Measurements from ENCODE around the gene RPH3AL. TPM values are rescaled to one million over a fixed set of nuclear protein-coding genes. Genes with fewer than 3 reads are reported as not detected.

RPH3AL gene
- total RNA-seq, 1 experiment from 2014 or later: 2.5 TPM

- DNase-seq (ENCODE audit: low read depth in 1 of 2, low spot score in 2 of 2): no peak
These were observed 12.5 kb downstream of the RPH3AL start for GRCh38 chr17:340074-340473.

GRCh38 chr17:339193-340061, 13.2 kb downstream of the RPH3AL start:
- Histone ChIP-seq H3K36me3 (no peaks in the 10 kb centered on the region), H3K4me1 (replicated peaks) (no peaks in the 10 kb centered on the region), H3K9me3 (replicated peaks) (no peaks in the 10 kb centered on the region), H3K27me3 (replicated peaks) (no peaks in the 10 kb centered on the region), H3K4me3 (no peak overlapping the region), H3K27ac (no peak overlapping the region)
- DNase-seq (ENCODE audit: low read depth in 1 of 2, low spot score in 2 of 2): no peak

More at GRCh38 chr17:340074-340473, 12.5 kb downstream of the RPH3AL start:
- no peaks in the 10 kb centered on the region for H3K36me3 ChIP-seq
- H3K4me3 ChIP-seq: no peak overlapping the region
- no peak overlapping the region for H3K27ac ChIP-seq
- no peaks in the 10 kb centered on the region for H3K9me3 ChIP-seq (replicated peaks)
- H3K4me1 ChIP-seq (replicated peaks): no peaks in the 10 kb centered on the region
- no peaks in the 10 kb centered on the region for H3K27me3 ChIP-seq (replicated peaks)

GRCh38 chr17:338442-339192, 14.0 kb downstream of the RPH3AL start:
- Histone ChIP-seq H3K36me3 (no peaks in the 10 kb centered on the region), H3K4me1 (replicated peaks) (no peaks in the 10 kb centered on the region), H3K27me3 (replicated peaks) (peaks cover 4% of the 10 kb centered on the region), H3K9me3 (replicated peaks) (no peaks in the 10 kb centered on the region), H3K27ac (no peak overlapping the region), H3K4me3 (no peak overlapping the region)
- no peak for DNase-seq (ENCODE audit: low read depth in 1 of 2, low spot score in 2 of 2)

GRCh38 chr17:337866-338265, 14.7 kb downstream of the RPH3AL start:
- Histone ChIP-seq H3K36me3 (no peaks in the 10 kb centered on the region), H3K9me3 (replicated peaks) (no peaks in the 10 kb centered on the region)

GRCh38 chr17:337453-337852, 15.2 kb downstream of the RPH3AL start:
- Histone ChIP-seq H3K4me3 (no peak overlapping the region), H3K36me3 (no peaks in the 10 kb centered on the region), H3K27me3 (replicated peaks) (peaks cover 11% of the 10 kb centered on the region), H3K4me1 (replicated peaks) (no peaks in the 10 kb centered on the region), H3K9me3 (replicated peaks) (no peaks in the 10 kb centered on the region), H3K27ac (no peak overlapping the region)
- DNase-seq (ENCODE audit: low read depth in 1 of 2, low spot score in 2 of 2): no peak

More at GRCh38 chr17:337866-338265, 14.7 kb downstream of the RPH3AL start:
- H3K4me3 ChIP-seq: no peak overlapping the region
- no peaks in the 10 kb centered on the region for H3K4me1 ChIP-seq (replicated peaks)
- peaks cover 8% of the 10 kb centered on the region for H3K27me3 ChIP-seq (replicated peaks)
- DNase-seq (ENCODE audit: low read depth in 1 of 2, low spot score in 2 of 2): no peak
- H3K27ac ChIP-seq: no peak overlapping the region

- Histone ChIP-seq H3K27ac (no peak overlapping the region), H3K36me3 (no peaks in the 10 kb centered on the region), H3K4me1 (replicated peaks) (no peaks in the 10 kb centered on the region), H3K4me3 (no peak overlapping the region), H3K27me3 (replicated peaks) (peaks cover 14% of the 10 kb centered on the region), H3K9me3 (replicated peaks) (no peaks in the 10 kb centered on the region)
- DNase-seq (ENCODE audit: low read depth in 1 of 2, low spot score in 2 of 2): no peak
These were observed 15.6 kb downstream of the RPH3AL start for GRCh38 chr17:337022-337420.

GRCh38 chr17:336110-337021, 16.2 kb downstream of the RPH3AL start:
- no peaks in the 10 kb centered on the region for H3K4me1 ChIP-seq (replicated peaks)
- H3K27ac ChIP-seq: no peak overlapping the region
- peaks cover 14% of the 10 kb centered on the region for H3K27me3 ChIP-seq (replicated peaks)
- DNase-seq (ENCODE audit: low read depth in 1 of 2, low spot score in 2 of 2): no peak
- no peak overlapping the region for H3K4me3 ChIP-seq
- no peaks in the 10 kb centered on the region for H3K9me3 ChIP-seq (replicated peaks)
- H3K36me3 ChIP-seq: no peaks in the 10 kb centered on the region

GRCh38 chr17:335691-336090, 16.9 kb downstream of the RPH3AL start:
- no peak for DNase-seq (ENCODE audit: low read depth in 1 of 2, low spot score in 2 of 2)
- no peak overlapping the region for H3K27ac ChIP-seq
- H3K36me3 ChIP-seq: no peaks in the 10 kb centered on the region
- H3K9me3 ChIP-seq (replicated peaks): no peaks in the 10 kb centered on the region
- H3K27me3 ChIP-seq (replicated peaks): peaks cover 14% of the 10 kb centered on the region
- no peaks in the 10 kb centered on the region for H3K4me1 ChIP-seq (replicated peaks)
- no peak overlapping the region for H3K4me3 ChIP-seq

- H3K27me3 ChIP-seq (replicated peaks): peaks cover 14% of the 10 kb centered on the region
- no peak overlapping the region for H3K4me3 ChIP-seq
- no peak for DNase-seq (ENCODE audit: low read depth in 1 of 2, low spot score in 2 of 2)
- H3K4me1 ChIP-seq (replicated peaks): no peaks in the 10 kb centered on the region
- H3K9me3 ChIP-seq (replicated peaks): no peaks in the 10 kb centered on the region
- H3K27ac ChIP-seq: no peak overlapping the region
- H3K36me3 ChIP-seq: no peaks in the 10 kb centered on the region
These were observed 17.6 kb downstream of the RPH3AL start for GRCh38 chr17:334974-335481.

- H3K36me3 ChIP-seq: no peaks in the 10 kb centered on the region
- no peak overlapping the region for H3K27ac ChIP-seq
- no peak for DNase-seq (ENCODE audit: low read depth in 1 of 2, low spot score in 2 of 2)
- no peaks in the 10 kb centered on the region for H3K9me3 ChIP-seq (replicated peaks)
- no peak overlapping the region for H3K4me3 ChIP-seq
- no peaks in the 10 kb centered on the region for H3K4me1 ChIP-seq (replicated peaks)
- peaks cover 18% of the 10 kb centered on the region for H3K27me3 ChIP-seq (replicated peaks)
These were observed 18.8 kb downstream of the RPH3AL start for GRCh38 chr17:333626-334396.

- no peak for DNase-seq (ENCODE audit: low read depth in 1 of 2, low spot score in 2 of 2)
- no peak overlapping the region for H3K27ac ChIP-seq
- H3K27me3 ChIP-seq (replicated peaks): peaks cover 23% of the 10 kb centered on the region
- H3K4me3 ChIP-seq: no peak overlapping the region
- H3K9me3 ChIP-seq (replicated peaks): no peaks in the 10 kb centered on the region
- no peaks in the 10 kb centered on the region for H3K36me3 ChIP-seq
- H3K4me1 ChIP-seq (replicated peaks): no peaks in the 10 kb centered on the region
These were observed 19.9 kb downstream of the RPH3AL start for GRCh38 chr17:332558-333322.

GRCh38 chr17:332023-332422, 20.6 kb downstream of the RPH3AL start:
- peaks cover 23% of the 10 kb centered on the region for H3K27me3 ChIP-seq (replicated peaks)
- H3K9me3 ChIP-seq (replicated peaks): no peaks in the 10 kb centered on the region
- H3K4me3 ChIP-seq: no peak overlapping the region
- no peaks in the 10 kb centered on the region for H3K4me1 ChIP-seq (replicated peaks)
- H3K27ac ChIP-seq: no peak overlapping the region
- DNase-seq (ENCODE audit: low read depth in 1 of 2, low spot score in 2 of 2): no peak
- no peaks in the 10 kb centered on the region for H3K36me3 ChIP-seq

All from SJSA1 (cell line).